ENCODE measurements around the gene ATP10B. TPM values are rescaled to one million over a fixed set of nuclear protein-coding genes. Genes with fewer than 3 reads are reported as not detected.

The ATP10B gene
- total and polyA plus RNA-seq, 10 of the 15 experiments (the other 5 are each of a cell fraction or from before 2014, with no cell fraction given), result not detected

- Histone ChIP-seq H2AFZ (ENCODE audit: control insufficient read depth, low read depth, low read length) (no peak overlapping the region), H3K9ac (ENCODE audit: control insufficient read depth, insufficient read depth, low read length) (no peak overlapping the region), H3K79me2 (ENCODE audit: control insufficient read depth, insufficient read depth, low read length) (no peaks in the 10 kb centered on the region), H3K4me3 (no peak overlapping the region), H3K36me3 (ENCODE audit: control insufficient read depth in 2 of 2, insufficient read depth in 2 of 2, low read length in 1 of 2) (no peaks in the 10 kb centered on the region), H3K9me3 (replicated peaks; ENCODE audit: control insufficient read depth, insufficient read depth, low read length) (no peaks in the 10 kb centered on the region; the same call in 2 of the 3 replicates), H3K4me2 (ENCODE audit: control insufficient read depth, insufficient read depth) (no peak overlapping the region), H4K20me1 (ENCODE audit: control insufficient read depth, insufficient read depth) (no peaks in the 10 kb centered on the region), H3K4me1 (ENCODE audit: control insufficient read depth, insufficient read depth, low read length) (no peaks in the 10 kb centered on the region; the same call in 1 of the 2 replicates), H3K27ac (ENCODE audit: control insufficient read depth, insufficient read depth) (no peak overlapping the region), H3K27me3 (replicated peaks in 1 of 2; ENCODE audit: control insufficient read depth in 2 of 2, insufficient read depth in 2 of 2, low read length in 1 of 2) (no peaks in the 10 kb centered on the region)
- 31% methylated on average over 3 of the region's 3 CpGs for WGBS (ENCODE audit: insufficient coverage, insufficient replicate concordance, low lambda C conversion rate, missing lambda C conversion rate)
- ChIA-PET POLR2A (no interaction called here), SMC1A (ENCODE audit: uncharacterized antibody, unreplicated experiment) (interaction anchor here (0.8 to 2.7 kb wide), 8 partner anchors 9 to 339 kb away, joined by 3 to 14 read pairs (median 4); no protein-coding TSS in a partner anchor), RAD21 (ENCODE audit: unreplicated experiment) (interaction anchor here (1.0 to 1.4 kb wide), 3 partner anchors 12 to 422 kb away, joined by 3 to 4 read pairs (median 4); no protein-coding TSS in a partner anchor), CTCF (interaction anchor here (0.6 to 3.2 kb wide), 7 partner anchors 11 to 408 kb away, joined by 3 to 12 read pairs (median 7); no protein-coding TSS in a partner anchor)
- no peak for DNase-seq (ENCODE audit: low read depth, low spot score)
- intact Hi-C loops (cut with micrococcal nuclease; ENCODE audit: unreplicated experiment), result no loop called here
- no peak for TF ChIP-seq SRF (IDR thresholded peaks at IDR 0.05; ENCODE audit: low read depth in 2 of 2, low read length in 2 of 2)
- TF ChIP-seq CTCF (IDR thresholded peaks at IDR 0.05 in 2 of 3, conservative IDR thresholded peaks at IDR 0.05 in 1 of 3; ENCODE audit: control insufficient read depth in 2 of 3, extremely low read depth in 1 of 3, insufficient read depth in 1 of 3, low read depth in 3 of 3, low read length in 3 of 3), result 0 out of 6 replicates have a peak, but pooled peaks of 1 of the 3 experiments have one; percentile 9
- in situ Hi-C loops (cut with MboI), result no loop called here
- FAIRE-seq, result no peak
- BruUV-seq (replicated peaks), result no TSS peak
- ATAC-seq, result no peak
Measured at GRCh38 chr5:160846642-160847041, 5.4 kb downstream of the ATP10B start.

GRCh38 chr5:160844177-160844576 is 7.8 kb downstream of the ATP10B start:
- H3K9me3 ChIP-seq (replicated peaks; ENCODE audit: control insufficient read depth, insufficient read depth, low read length), result no peaks in the 10 kb centered on the region; the same call in 2 of the 3 replicates
- no TSS peak for BruUV-seq (replicated peaks)
- FAIRE-seq (peak; percentile 23), DNase-seq (ENCODE audit: low read depth, low spot score) (no peak), ATAC-seq (peak; percentile 16)
- 0% methylated on average over 2 of the region's 2 CpGs for WGBS (ENCODE audit: insufficient coverage, insufficient replicate concordance, low lambda C conversion rate, missing lambda C conversion rate)
- ChIA-PET CTCF (interaction anchor here (0.7 to 2.1 kb wide), 6 partner anchors 14 to 406 kb away, joined by 3 to 10 read pairs (median 4); no protein-coding TSS in a partner anchor), RAD21 (ENCODE audit: unreplicated experiment) (interaction anchor here (0.8 to 2.8 kb wide), 10 partner anchors 9 to 421 kb away, joined by 3 to 16 read pairs (median 4); no protein-coding TSS in a partner anchor), SMC1A (ENCODE audit: uncharacterized antibody, unreplicated experiment) (interaction anchor here (0.6 to 6.4 kb wide), 11 partner anchors 9 to 405 kb away, joined by 3 to 53 read pairs (median 5); no protein-coding TSS in a partner anchor), POLR2A (interaction anchor here (0.8 to 1.6 kb wide), 5 partner anchors 9 to 405 kb away, joined by 3 to 9 read pairs (median 4); no protein-coding TSS in a partner anchor)
- no peaks in the 10 kb centered on the region for H3K36me3 ChIP-seq (ENCODE audit: control insufficient read depth in 2 of 2, insufficient read depth in 2 of 2, low read length in 1 of 2)
- no peaks in the 10 kb centered on the region for H3K27me3 ChIP-seq (replicated peaks in 1 of 2; ENCODE audit: control insufficient read depth in 2 of 2, insufficient read depth in 2 of 2, low read length in 1 of 2)
- no peaks in the 10 kb centered on the region for H3K79me2 ChIP-seq (ENCODE audit: control insufficient read depth, insufficient read depth, low read length)
- no peak overlapping the region for H3K9ac ChIP-seq (ENCODE audit: control insufficient read depth, insufficient read depth, low read length)
- in situ Hi-C loops (cut with MboI) (no loop called here), intact Hi-C loops (cut with micrococcal nuclease; ENCODE audit: unreplicated experiment) (loop anchor here (5.0 kb wide), 1 partner anchor 407 kb away; no protein-coding TSS in a partner anchor)
- no peak overlapping the region for H3K27ac ChIP-seq (ENCODE audit: control insufficient read depth, insufficient read depth)
- H3K4me1 ChIP-seq (ENCODE audit: control insufficient read depth, insufficient read depth, low read length), result no peaks in the 10 kb centered on the region
- no peak overlapping the region for H3K4me2 ChIP-seq (ENCODE audit: control insufficient read depth, insufficient read depth)
- H2AFZ ChIP-seq (ENCODE audit: control insufficient read depth, low read depth, low read length), result no peak overlapping the region
- no peaks in the 10 kb centered on the region for H4K20me1 ChIP-seq (ENCODE audit: control insufficient read depth, insufficient read depth)
- no peak overlapping the region for H3K4me3 ChIP-seq
- TF ChIP-seq IKZF1 (conservative IDR thresholded peaks at IDR 0.05) (0 out of 2 replicates have a peak, but pooled peaks have one; percentile 17), MTA2 (IDR thresholded peaks at IDR 0.05; ENCODE audit: low read depth) (peak; percentile 82), CEBPZ (IDR thresholded peaks at IDR 0.05; ENCODE audit: low read depth, low read length) (no peak), ATF7 (IDR thresholded peaks at IDR 0.05; ENCODE audit: low read depth) (no peak), RELB (IDR thresholded peaks at IDR 0.05; ENCODE audit: low read depth) (peak; percentile 45; the same call in 1 of the 2 replicates), IKZF2 (IDR thresholded peaks at IDR 0.05) (peak; percentile 53; a peak in 2 of 4 replicates)

Data from GM12878 (cell line).